IMR-90 (cell line): ENCODE results near the gene KCNJ6. TPM values are rescaled to one million over a fixed set of nuclear protein-coding genes. Genes with fewer than 3 reads are reported as not detected.

Experiments
- ATAC-seq: fragments of 200-7000 bp; cut with Tn5 transposase; 2 replicates; pipeline ENCODE4 v1.9.1; 2020; ENCODE audit warnings: low read depth, mild to moderate bottlenecking, moderate library complexity
- BruUV-seq: library from RNA; stranded (reverse); fragments of 400-500 nt; replicated peaks from 2 replicates; lab custom pipeline; 2021; lab: Mats Ljungman, UMichigan
- CTCF ChIA-PET: fragments of 300-600 bp; formaldehyde crosslinking; extraction: SDS; loops from one replicate; lab custom pipeline; 2021; ENCODE audit warnings: antibody characterized with exemption; lab: Yijun Ruan, JAX
- POLR2A ChIA-PET: fragments of 300-600 bp; sonication (Branson Sonifier 250); formaldehyde crosslinking; loops from one replicate; lab custom pipeline; 2022; ENCODE audit warnings: antibody characterized with exemption; ENCODE audit not compliant: unreplicated experiment; lab: Charles Lee
- DNase-seq: peaks from one replicate; pipeline ENCODE4 v3.0.0; 2013
- H2AFZ ChIP-seq: replicated peaks from 2 replicates; pipeline ENCODE3; 2013; ENCODE audit warnings: low read length, mild to moderate bottlenecking; ENCODE audit not compliant: poor library complexity
- H2AK5ac ChIP-seq: 2 replicates; pipeline ENCODE4 v1.6.1; 2013; ENCODE audit warnings: low read depth, low read length, inconsistent platforms
- H2AK9ac ChIP-seq: replicated peaks from 2 replicates; pipeline ENCODE3; 2013; ENCODE audit warnings: mild to moderate bottlenecking, low read depth, low read length, moderate library complexity; ENCODE audit not compliant: poor library complexity
- H2BK120ac ChIP-seq: 2 replicates; pipeline ENCODE4 v1.6.1; 2013; ENCODE audit warnings: low read depth, low read length, inconsistent platforms
- H2BK15ac ChIP-seq: 3 replicates; pipeline ENCODE4 v1.6.1; 2013; ENCODE audit warnings: low read depth, low read length, inconsistent platforms
- H2BK20ac ChIP-seq: 2 replicates; pipeline ENCODE4 v1.6.1; 2013; ENCODE audit warnings: low read depth, mild to moderate bottlenecking, inconsistent platforms, low read length, moderate library complexity
- H2BK5ac ChIP-seq: 2 replicates; pipeline ENCODE4 v1.6.1; 2013; ENCODE audit warnings: mild to moderate bottlenecking, low read depth, low read length, inconsistent platforms; ENCODE audit not compliant: poor library complexity, severe bottlenecking
- H3K14ac ChIP-seq: replicated peaks from 2 replicates; pipeline ENCODE4 v1.6.1; 2013; ENCODE audit warnings: low read depth, low read length, inconsistent platforms
- H3K18ac ChIP-seq: 2 replicates; pipeline ENCODE4 v1.6.1; 2013; ENCODE audit warnings: low read depth, low read length, control low read depth
- H3K23ac ChIP-seq: 2 replicates; pipeline ENCODE4 v1.6.1; 2013; ENCODE audit warnings: low read depth, low read length, inconsistent platforms
- H3K27ac ChIP-seq: 2 replicates; pipeline ENCODE4 v1.5.1; 2013; ENCODE audit warnings: mild to moderate bottlenecking, control low read depth, low read length; ENCODE audit not compliant: insufficient read depth
- H3K27me3 ChIP-seq: 2 replicates; pipeline ENCODE4 v1.6.1; 2013; ENCODE audit warnings: low read length; ENCODE audit not compliant: control insufficient read depth, insufficient read depth
- H3K36me3 ChIP-seq: 2 replicates; pipeline ENCODE4 v1.6.1; 2013; ENCODE audit warnings: low read length, mixed read lengths; ENCODE audit not compliant: control insufficient read depth, insufficient read depth
- H3K4ac ChIP-seq: 2 replicates; pipeline ENCODE4 v1.6.1; 2013; ENCODE audit warnings: low read depth, low read length, inconsistent platforms
- H3K4me1 ChIP-seq: 2 replicates; pipeline ENCODE4 v1.6.1; 2013; ENCODE audit warnings: low read length, mixed read lengths; ENCODE audit not compliant: control insufficient read depth, insufficient read depth
- H3K4me2 ChIP-seq: 2 replicates; pipeline ENCODE4 v1.6.1; 2013; ENCODE audit warnings: low read depth, mild to moderate bottlenecking, control low read depth, low read length, moderate library complexity
- H3K4me3 ChIP-seq: 2 replicates; pipeline ENCODE4 v1.5.1; 2013; ENCODE audit warnings: low read depth, mild to moderate bottlenecking, control low read depth, low read length, moderate library complexity; ENCODE audit not compliant: insufficient read depth
- H3K56ac ChIP-seq: 2 replicates; pipeline ENCODE4 v1.6.1; 2013; ENCODE audit warnings: low read length, inconsistent platforms; ENCODE audit not compliant: insufficient read depth; ENCODE audit errors: extremely low read depth
- H3K79me1 ChIP-seq, 2 experiments: 2 replicates each; pipeline ENCODE4 v1.6.1; 2013; ENCODE audit warnings: low read length in 2 of 2, inconsistent platforms in 1 of 2, low read depth in 1 of 2
- H3K9ac ChIP-seq: 2 replicates; pipeline ENCODE4 v1.6.1; 2013; ENCODE audit warnings: low read depth, low read length, control low read depth
- H3K9me1 ChIP-seq: 2 replicates; pipeline ENCODE4 v1.6.1; 2013; ENCODE audit warnings: low read length, inconsistent platforms; ENCODE audit not compliant: insufficient read depth
- H3K9me3 ChIP-seq: 2 replicates; pipeline ENCODE4 v1.6.1; 2013; ENCODE audit warnings: low read length; ENCODE audit not compliant: control insufficient read depth, insufficient read depth
- H4K20me1 ChIP-seq: 2 replicates; pipeline ENCODE4 v1.6.1; 2013; ENCODE audit warnings: low read length, inconsistent platforms; ENCODE audit not compliant: insufficient read depth
- H4K5ac ChIP-seq: 2 replicates; pipeline ENCODE4 v1.6.1; 2013; ENCODE audit warnings: mild to moderate bottlenecking, low read depth, low read length, control low read depth
- H4K8ac ChIP-seq, 2 experiments: 2 replicates each; pipeline ENCODE4 v1.6.1; 2013; ENCODE audit warnings: low read depth in 2 of 2, low read length in 2 of 2, control low read depth in 1 of 2, inconsistent platforms in 1 of 2
- H4K91ac ChIP-seq: 2 replicates; pipeline ENCODE4 v1.6.1; 2013; ENCODE audit warnings: low read depth, low read length, inconsistent platforms; ENCODE audit not compliant: insufficient read depth
- BHLHE40 ChIP-seq: fragments of 150-350 bp; IDR thresholded peaks from 2 replicates; pipeline ENCODE4 v1.6.1; 2016; ENCODE audit warnings: mild to moderate bottlenecking, low read depth, low read length
- CEBPB ChIP-seq: IDR thresholded peaks from 2 replicates; pipeline ENCODE4 v1.6.1; 2012; ENCODE audit warnings: low read depth, low read length, improper control_type of control experiment
- ELK1 ChIP-seq: fragments of 150-350 bp; IDR thresholded peaks from 2 replicates; pipeline ENCODE4 v1.6.1; 2016; ENCODE audit warnings: low read depth, mild to moderate bottlenecking, low read length, moderate library complexity, borderline replicate concordance
- FOS ChIP-seq: fragments of 150-350 bp; IDR thresholded peaks from 2 replicates; pipeline ENCODE4 v1.6.1; 2016; ENCODE audit warnings: low read depth, low read length
- MAFK ChIP-seq: IDR thresholded peaks from 2 replicates; pipeline ENCODE4 v1.6.1; 2012; ENCODE audit warnings: low read depth, low read length, improper control_type of control experiment
- MXI1 ChIP-seq: IDR thresholded peaks from 2 replicates; pipeline ENCODE4 v1.6.1; 2012; ENCODE audit warnings: low read depth, mild to moderate bottlenecking, low read length, moderate library complexity, borderline replicate concordance
- NFE2L2 ChIP-seq: fragments of 150-350 bp; IDR thresholded peaks from 2 replicates; pipeline ENCODE4 v1.6.1; 2016; ENCODE audit warnings: low read depth, mild to moderate bottlenecking, low read length
- RFX5 ChIP-seq: IDR thresholded peaks from 2 replicates; pipeline ENCODE4 v1.8.0; 2012; ENCODE audit warnings: low read depth, mild to moderate bottlenecking, low read length, moderate library complexity
- WGBS, 2 experiments: methylation state at CpG; one replicate each; pipeline versions ENCODE4 v1.1.5 to v1.1.7; 2013; ENCODE audit warnings: missing lambda C conversion rate in 2 of 2; ENCODE audit not compliant: insufficient read length in 1 of 2; ENCODE audit errors: extremely low coverage in 2 of 2; 5-methylcytosine and 5-hydroxymethylcytosine counted together
- dilution Hi-C: fragments of 300-500 bp; cut with HindIII; formaldehyde crosslinking; loops from one replicate; pipeline ENCODE4 v1.14.3; 2018; ENCODE audit warnings: low sequenced_read_pairs; ENCODE audit not compliant: unreplicated experiment
- in situ Hi-C: fragments of 300-500 bp; cut with MboI; formaldehyde crosslinking; loops from 3 replicates; pipeline ENCODE4 v1.14.3; 2019; ENCODE audit warnings: low sequenced_read_pairs, inconsistent platforms, mixed read lengths
- intact Hi-C: fragments of 100-400 bp; cut with micrococcal nuclease; formaldehyde crosslinking; loops from 2 replicates; pipeline ENCODE4 v1.10.0; 2022
- polyA plus RNA-seq, 3 experiments: library from polyadenylated mRNA; depleted of rRNA; stranded (reverse); fragments of >200 nt; gene quantifications; 2 replicates each; pipeline ENCODE4 v1.2.3, GENCODE V29; 2012; ENCODE audit warnings: low replicate concordance in 1 of 3
- total RNA-seq: library from RNA; depleted of rRNA; stranded (reverse); fragments of >200 nt; gene quantifications from 2 replicates; pipeline ENCODE4 v1.2.3, GENCODE V29; 2012

KCNJ6 gene
- total and polyA plus RNA-seq, 2 of the 4 experiments (the other 2 are of a cell fraction), result under 0.01 to 0.02 TPM

DNA sequence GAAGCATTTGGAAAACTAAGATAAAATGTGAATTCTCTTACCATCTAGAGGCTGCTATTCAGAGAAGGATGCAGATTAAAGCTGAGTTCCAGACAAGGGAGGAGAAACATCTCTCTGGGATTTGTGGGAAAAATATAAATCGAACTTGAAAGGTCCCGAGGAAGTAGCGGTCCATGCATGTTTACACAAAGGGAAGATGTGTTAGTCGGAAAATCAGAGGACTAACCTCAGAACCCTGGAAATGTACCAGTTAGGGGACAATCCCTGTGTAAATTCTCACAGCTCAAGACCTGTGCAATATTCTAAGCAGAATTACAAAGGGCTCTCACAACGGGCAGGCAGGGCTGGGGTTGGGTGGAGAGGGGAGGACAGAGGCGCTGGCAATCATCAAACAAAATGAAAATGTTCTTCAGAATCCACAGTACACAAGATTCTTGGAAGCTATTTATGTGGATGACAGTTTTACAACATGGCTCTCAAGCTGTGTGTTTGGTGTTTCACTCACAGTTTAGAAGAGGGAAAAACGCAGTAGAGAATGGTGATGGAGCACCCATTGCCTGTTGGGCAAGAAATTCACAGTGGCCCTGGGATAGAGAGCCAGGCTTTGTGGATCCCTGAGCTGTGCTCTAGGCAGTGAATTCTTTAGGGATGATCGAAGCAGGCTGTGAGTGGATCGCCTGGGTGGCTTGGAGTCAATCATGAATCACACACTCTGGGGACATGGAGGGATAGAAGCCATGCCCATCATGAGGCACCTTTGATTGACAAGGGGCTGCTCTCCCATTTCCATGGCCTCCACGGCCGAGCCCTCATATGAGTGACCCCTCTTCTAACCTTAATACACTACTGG, 47.6 kb downstream of the KCNJ6 start:
- H3K27ac ChIP-seq, result no peak overlapping the region
- dilution Hi-C loops, result no loop called here

More for the DNA sequence above, 47.6 kb downstream of the KCNJ6 start:
- peak; percentile 69 for ATAC-seq
- H4K20me1 ChIP-seq, result no peaks in the 10 kb centered on the region
- no peaks in the 10 kb centered on the region for H3K9me3 ChIP-seq
- H3K27me3 ChIP-seq, result no peaks in the 10 kb centered on the region
- DNase-seq, result peak; percentile 67
- H2BK20ac ChIP-seq, result peak overlapping the region; percentile 84
- H4K91ac ChIP-seq, result peak overlapping the region; percentile 47
- peak overlapping the region; percentile 47; the same call in 1 of the 2 replicates for H2AK5ac ChIP-seq
- H2BK5ac ChIP-seq, result peak overlapping the region; percentile 31
- H3K79me1 ChIP-seq, result no peaks in the 10 kb centered on the region
- H3K4me2 ChIP-seq, result peak overlapping the region; percentile 48; the same call in 1 of the 2 replicates
- H2BK15ac ChIP-seq, result peak overlapping the region; percentile 74; the same call in 2 of the 3 replicates
- BruUV-seq, result no TSS peak
- H3K36me3 ChIP-seq, result no peaks in the 10 kb centered on the region
- ChIA-PET CTCF (no interaction called here), POLR2A (no interaction called here)
- H2AFZ ChIP-seq, result peak overlapping the region; percentile 73
- peak overlapping the region; percentile 72; the same call in 1 of the 2 replicates for H3K18ac ChIP-seq
- no peak overlapping the region; the same call in 1 of the 2 replicates for H3K14ac ChIP-seq
- TF ChIP-seq BHLHE40, result no peak
- TF ChIP-seq ELK1, result no peak
- no peak for TF ChIP-seq NFE2L2
- TF ChIP-seq MAFK, result no peak
- TF ChIP-seq CEBPB, result peak; percentile 54; the same call in 1 of the 2 replicates
- TF ChIP-seq MXI1, result no peak
- 0 out of 2 replicates have a peak, but pooled peaks have one; percentile 3 for TF ChIP-seq FOS
- TF ChIP-seq RFX5, result no peak
- no peak overlapping the region for H3K56ac ChIP-seq
- peak overlapping the region; percentile 38 for H3K4ac ChIP-seq
- H4K5ac ChIP-seq, result peak overlapping the region; percentile 31; the same call in 1 of the 2 replicates
- H3K4me3 ChIP-seq, result no peak overlapping the region
- H3K9me1 ChIP-seq, result peaks cover 19% of the 10 kb centered on the region
- peak overlapping the region; percentile 55 for H2AK9ac ChIP-seq
- in situ Hi-C loops, result no loop called here
- intact Hi-C loops, result no loop called here
- no peak overlapping the region for H3K9ac ChIP-seq
- H4K8ac ChIP-seq, result peak overlapping the region; percentile 46 to 61; a peak in 2 of 4 replicates
- H3K23ac ChIP-seq, result peak overlapping the region; percentile 48; the same call in 1 of the 2 replicates
- H2BK120ac ChIP-seq, result peak overlapping the region; percentile 80
- 25% methylated on average over 4 of the region's 11 CpGs; no CpG with 5 or more reads in 1 of the 2 experiments for WGBS, 2 experiments
- H3K4me1 ChIP-seq, result peaks cover 12% of the 10 kb centered on the region
